Stimulated activated naive CD8-positive, alpha-beta T cell treated with anti-CD3 and anti-CD28 coated beads, Interleukin-15, Interleukin-2, amounts not matched to agents 100 ng/mL and 50 ng/mL, for 24 hours (primary cell): ENCODE data around the gene PAX7.

Experiments used
- H3K27ac Mint-ChIP-seq: one replicate; pipeline ENCODE4 v1.8.0; 2021; ENCODE audit warnings: mild to moderate bottlenecking, mixed read lengths
- H3K27me3 Mint-ChIP-seq: one replicate; pipeline ENCODE4 v1.8.0; 2021; ENCODE audit warnings: mixed read lengths
- H3K36me3 Mint-ChIP-seq: one replicate; pipeline ENCODE4 v1.8.0; 2021; ENCODE audit warnings: low read depth, mixed read lengths
- H3K4me1 Mint-ChIP-seq: one replicate; pipeline ENCODE4 v1.8.0; 2021; ENCODE audit warnings: low read depth, mixed read lengths
- H3K4me3 Mint-ChIP-seq: one replicate; pipeline ENCODE4 v1.8.0; 2021; ENCODE audit warnings: mild to moderate bottlenecking, mixed read lengths
- H3K9me3 Mint-ChIP-seq: one replicate; pipeline ENCODE4 v1.8.0; 2021; ENCODE audit warnings: mixed read lengths

PAX7 gene

DNA sequence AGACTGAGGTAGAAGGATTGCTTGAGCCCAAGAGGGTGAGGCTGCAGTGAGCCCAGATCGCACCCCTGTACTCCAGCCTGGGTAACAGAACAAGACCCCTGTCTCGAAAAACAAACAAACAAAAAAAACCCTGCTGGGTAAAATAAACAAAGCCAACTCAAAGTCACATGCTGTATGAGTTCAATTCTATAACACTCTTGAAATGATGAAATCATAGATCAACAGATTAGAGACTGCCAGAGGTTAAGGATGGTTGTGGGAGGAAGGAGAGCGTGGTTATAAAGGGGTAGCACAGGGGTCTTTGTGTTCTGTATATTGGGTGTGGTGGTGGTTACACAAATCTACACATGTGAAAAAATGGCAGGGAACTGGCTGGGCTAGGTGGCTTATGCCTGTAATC lies 166.3 kb downstream of the PAX7 start:
- Mint-ChIP-seq H3K4me3 (no peak overlapping the region), H3K4me1 (no peaks in the 10 kb centered on the region), H3K27me3 (peaks cover 22% of the 10 kb centered on the region), H3K9me3 (no peaks in the 10 kb centered on the region), H3K36me3 (no peaks in the 10 kb centered on the region), H3K27ac (no peak overlapping the region)
